OCI-LY1 (cell line): Measurements from ENCODE around the gene REEP6.

Source experiments
- H2AFZ ChIP-seq: fragments of 200-600 bp; sonication (generic), shearing (Covaris generic); 2 replicates; pipeline ENCODE4 v1.6.0; 2014; ENCODE audit warnings: antibody characterized with exemption, mild to moderate bottlenecking, low read length
- H3F3A ChIP-seq: fragments of 200-600 bp; sonication (generic), shearing (Covaris generic); 2 replicates; pipeline ENCODE4 v1.6.0; 2014; ENCODE audit warnings: mild to moderate bottlenecking, antibody characterized with exemption, low read length, moderate library complexity; ENCODE audit not compliant: insufficient read depth
- H3K27ac ChIP-seq: fragments of 200-600 bp; sonication (generic); 2 replicates; pipeline ENCODE4 v1.5.1; 2014; ENCODE audit warnings: low read length, mixed run types, mild to moderate bottlenecking, low read depth; ENCODE audit not compliant: poor library complexity, severe bottlenecking
- H3K27me3 ChIP-seq: fragments of 200-600 bp; sonication (generic); 2 replicates; pipeline ENCODE4 v1.6.0; 2014; ENCODE audit warnings: antibody characterized with exemption, mild to moderate bottlenecking, low read length, moderate library complexity; ENCODE audit not compliant: insufficient read depth
- H3K36me3 ChIP-seq: fragments of 200-600 bp; sonication (generic); 2 replicates; pipeline ENCODE4 v1.6.1; 2014; ENCODE audit warnings: mild to moderate bottlenecking, antibody characterized with exemption, low read length, moderate library complexity, mixed read lengths; ENCODE audit not compliant: insufficient read depth
- H3K4me1 ChIP-seq: fragments of 200-600 bp; sonication (generic); 2 replicates; pipeline ENCODE4 v1.5.1; 2014; ENCODE audit warnings: mild to moderate bottlenecking, low read length, moderate library complexity; ENCODE audit not compliant: insufficient read depth, severe bottlenecking
- H3K4me2 ChIP-seq: fragments of 200-600 bp; sonication (generic), shearing (Covaris generic); 2 replicates; pipeline ENCODE4 v1.6.1; 2014; ENCODE audit warnings: low read length
- H3K4me3 ChIP-seq: fragments of 200-600 bp; sonication (generic); 2 replicates; pipeline ENCODE4 v1.5.1; 2014; ENCODE audit warnings: low read length, low read depth, mild to moderate bottlenecking, mixed read lengths; ENCODE audit not compliant: poor library complexity, severe bottlenecking
- H3K79me2 ChIP-seq: fragments of 200-600 bp; shearing (Covaris generic); 2 replicates; pipeline ENCODE4 v1.6.1; 2016; ENCODE audit warnings: mixed run types, low read length, mixed read lengths; ENCODE audit not compliant: insufficient read depth
- H3K9ac ChIP-seq: fragments of 200-600 bp; sonication (generic), shearing (Covaris generic); 2 replicates; pipeline ENCODE4 v1.6.1; 2014; ENCODE audit warnings: mild to moderate bottlenecking, low read length, mixed read lengths
- H3K9me2 ChIP-seq: fragments of 200-600 bp; sonication (generic), shearing (Covaris generic); 2 replicates; pipeline ENCODE4 v1.6.1; 2014; ENCODE audit warnings: low read depth, mild to moderate bottlenecking, low read length, mixed read lengths
- H3K9me3 ChIP-seq: fragments of 200-600 bp; shearing (Covaris generic); 2 replicates; pipeline ENCODE4 v1.6.1; 2014; ENCODE audit warnings: low read length, mixed read lengths
- H4K20me1 ChIP-seq: fragments of 200-600 bp; sonication (generic), shearing (Covaris generic); 2 replicates; pipeline ENCODE4 v1.6.0; 2016; ENCODE audit warnings: mild to moderate bottlenecking, low read length; ENCODE audit not compliant: insufficient read depth
- CTCF ChIP-seq: fragments of 200-600 bp; sonication (generic), shearing (Covaris generic); IDR thresholded peaks from 2 replicates; pipeline ENCODE4 v1.5.1; 2017; ENCODE audit warnings: mild to moderate bottlenecking, antibody characterized with exemption, low read length, moderate library complexity, mixed read lengths
- EZH2 ChIP-seq: fragments of 200-600 bp; sonication (generic), shearing (Covaris generic); IDR thresholded peaks from 2 replicates; pipeline ENCODE4 v1.8.0; 2017; ENCODE audit warnings: borderline replicate concordance, mixed run types, mild to moderate bottlenecking, antibody characterized with exemption, low read length, moderate library complexity, mixed read lengths

REEP6 gene

GRCh38 chr19:1507192-1507660, 16.2 kb downstream of the REEP6 start:
- Histone ChIP-seq H3K4me1 (no peaks in the 10 kb centered on the region), H3K4me3 (no peak overlapping the region), H3K36me3 (no peaks in the 10 kb centered on the region), H3K4me2 (no peak overlapping the region), H3K9ac (no peak overlapping the region), H3K27me3 (peaks cover 5% of the 10 kb centered on the region), H3K9me3 (no peaks in the 10 kb centered on the region), H3K27ac (no peak overlapping the region), H3K9me2 (no peaks in the 10 kb centered on the region), H3K79me2 (no peaks in the 10 kb centered on the region), H2AFZ (no peak overlapping the region), H3F3A (no peaks in the 10 kb centered on the region), H4K20me1 (no peaks in the 10 kb centered on the region)
- TF ChIP-seq EZH2 (no peak), CTCF (no peak)

DNA sequence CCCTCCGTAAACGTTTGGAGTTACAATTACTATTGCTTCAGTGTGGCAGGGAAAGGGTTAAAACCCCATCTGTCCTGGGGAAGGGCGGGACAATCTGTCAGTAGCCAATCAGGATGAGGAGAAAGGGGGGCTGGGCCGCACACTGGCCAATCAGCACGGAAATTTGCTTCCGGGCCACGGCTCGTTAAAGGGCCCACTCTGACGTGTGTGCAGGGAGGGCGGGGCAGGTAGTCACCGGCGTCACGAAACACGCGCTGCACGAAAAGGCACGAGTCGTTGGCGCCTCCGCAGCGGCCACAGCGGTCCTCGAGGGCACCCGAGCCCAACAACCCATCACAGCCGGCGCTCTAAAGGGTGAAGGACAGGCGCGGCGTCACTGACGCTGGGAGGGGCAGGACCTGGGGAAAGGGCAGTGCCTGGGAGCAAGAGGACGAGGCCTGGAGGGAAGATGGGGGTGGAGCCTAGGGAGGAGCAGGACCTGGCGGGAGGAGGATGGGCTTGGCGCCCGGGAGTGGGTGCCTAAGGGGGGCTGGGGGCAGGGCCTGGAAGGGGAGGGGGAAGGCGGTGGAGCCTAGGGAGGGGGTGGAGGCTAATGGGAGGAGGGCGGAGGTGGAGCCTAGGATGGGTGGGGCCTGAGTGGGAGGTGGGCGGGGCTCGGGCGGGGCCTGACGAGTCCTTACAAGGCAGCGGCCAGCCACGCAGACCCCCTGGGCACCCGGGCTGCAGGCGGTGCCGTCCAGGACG, 17.0 kb downstream of the REEP6 start:
- no peaks in the 10 kb centered on the region for H4K20me1 ChIP-seq
- no peak overlapping the region for H3K9ac ChIP-seq
- H3K4me1 ChIP-seq, result no peaks in the 10 kb centered on the region
- H3K27ac ChIP-seq, result no peak overlapping the region
- H3F3A ChIP-seq, result no peaks in the 10 kb centered on the region
- no peak overlapping the region for H3K4me3 ChIP-seq
- no peaks in the 10 kb centered on the region for H3K36me3 ChIP-seq
- H3K4me2 ChIP-seq, result no peak overlapping the region
- H3K9me3 ChIP-seq, result no peaks in the 10 kb centered on the region
- no peak overlapping the region for H2AFZ ChIP-seq
- TF ChIP-seq CTCF (no peak), EZH2 (no peak)
- no peaks in the 10 kb centered on the region for H3K79me2 ChIP-seq
- no peaks in the 10 kb centered on the region for H3K9me2 ChIP-seq
- H3K27me3 ChIP-seq, result peaks cover 5% of the 10 kb centered on the region

- Histone ChIP-seq H3K36me3 (no peaks in the 10 kb centered on the region), H3K9ac (no peak overlapping the region), H3K4me2 (no peak overlapping the region), H3K4me1 (no peaks in the 10 kb centered on the region), H3F3A (no peaks in the 10 kb centered on the region), H3K27ac (no peak overlapping the region), H3K79me2 (no peaks in the 10 kb centered on the region), H2AFZ (no peak overlapping the region), H4K20me1 (no peaks in the 10 kb centered on the region), H3K9me3 (no peaks in the 10 kb centered on the region), H3K27me3 (peaks cover 5% of the 10 kb centered on the region), H3K4me3 (no peak overlapping the region), H3K9me2 (no peaks in the 10 kb centered on the region)
- TF ChIP-seq CTCF, result no peak
- no peak for TF ChIP-seq EZH2
Observed at GRCh38 chr19:1508507-1508856, 17.5 kb downstream of the REEP6 start.
